A673 (cell line): ENCODE data around the gene PLPP7.

ENCODE experiments used
- CTCF ChIP-seq: fragments of 300-800, 200-600 bp; sonication (generic); conservative IDR thresholded peaks from 2 replicates; pipeline ENCODE4 v1.5.1; 2017; ENCODE audit warnings: low read depth, mild to moderate bottlenecking, antibody characterized with exemption, low read length, moderate library complexity, mixed read lengths
- EZH2 ChIP-seq: fragments of 200-600 bp; sonication (generic); IDR thresholded peaks from 2 replicates; pipeline ENCODE4 v1.6.1; 2017; ENCODE audit warnings: borderline replicate concordance, low read depth, mild to moderate bottlenecking, mixed read lengths, antibody characterized with exemption, low read length; ENCODE audit not compliant: poor library complexity, severe bottlenecking

GRCh38 chr9:131287359-131287758 is 2.2 kb upstream of the PLPP7 start:
- TF ChIP-seq CTCF = no peak
- no peak for TF ChIP-seq EZH2
